Measurements from ENCODE around the gene SAMMSON.

SAMMSON gene

GRCh38 chr3:69987833-69988232 lies 11.7 kb upstream of the SAMMSON start:
- no peak overlapping the region for H2AFZ ChIP-seq (ENCODE audit: insufficient read depth, low read length, poor library complexity)
- H2BK120ac ChIP-seq (ENCODE audit: insufficient read depth, low read length, poor library complexity), result no peak overlapping the region
- H3K9ac ChIP-seq (ENCODE audit: low read length), result no peak overlapping the region
- H3K18ac ChIP-seq (ENCODE audit: low read length), result no peak overlapping the region
- no peak overlapping the region for H3K4me2 ChIP-seq (ENCODE audit: low read length)
- H3K14ac ChIP-seq (ENCODE audit: low read length), result no peak overlapping the region
- DNase-seq, result no peak
- no CpG with 5 or more reads among the region's 6 CpGs for WGBS (ENCODE audit: extremely low coverage, insufficient coverage, insufficient read length)
- H3K79me2 ChIP-seq (ENCODE audit: control insufficient read depth, insufficient read depth, low read length, poor library complexity), result no peaks in the 10 kb centered on the region
- H3K4me1 ChIP-seq (ENCODE audit: control insufficient read depth in 1 of 2, insufficient read depth in 2 of 2, low read length in 2 of 2), result no peaks in the 10 kb centered on the region
- H3K27ac ChIP-seq (ENCODE audit: low read depth, low read length), result no peak overlapping the region
- H4K91ac ChIP-seq (ENCODE audit: low read depth, low read length), result no peak overlapping the region
- H2BK5ac ChIP-seq (ENCODE audit: low read depth, low read length, poor library complexity), result no peak overlapping the region
- no peak overlapping the region for H3K4me3 ChIP-seq (ENCODE audit: low read depth, low read length)
- no peaks in the 10 kb centered on the region for H3K79me1 ChIP-seq (ENCODE audit: low read length)
- no peaks in the 10 kb centered on the region for H3K36me3 ChIP-seq (ENCODE audit: control insufficient read depth in 1 of 2, insufficient read depth in 2 of 2, low read length in 2 of 2)
- no peak overlapping the region for H4K12ac ChIP-seq (ENCODE audit: low read depth, low read length)
- no peak overlapping the region for H4K8ac ChIP-seq (ENCODE audit: low read depth, low read length)
- H2AK5ac ChIP-seq (ENCODE audit: low read length), result no peak overlapping the region
- peaks cover 2% of the 10 kb centered on the region for H3K9me3 ChIP-seq (ENCODE audit: insufficient read depth, low read depth, low read length)
- H3K4ac ChIP-seq (ENCODE audit: low read depth, low read length), result no peak overlapping the region
- H3K27me3 ChIP-seq (ENCODE audit: insufficient read depth, low read length), result no peaks in the 10 kb centered on the region
- H2BK12ac ChIP-seq (ENCODE audit: low read length), result no peak overlapping the region
- H3K23ac ChIP-seq (ENCODE audit: low read length), result no peak overlapping the region

GRCh38 chr3:69993757-69994156 lies 5.8 kb upstream of the SAMMSON start:
- Histone ChIP-seq H3K4ac (ENCODE audit: low read depth, low read length) (no peak overlapping the region), H3K27ac (ENCODE audit: low read depth, low read length) (no peak overlapping the region), H3K4me2 (ENCODE audit: low read length) (no peak overlapping the region), H3K18ac (ENCODE audit: low read length) (no peak overlapping the region), H4K91ac (ENCODE audit: low read depth, low read length) (no peak overlapping the region), H4K8ac (ENCODE audit: low read depth, low read length) (no peak overlapping the region), H2BK120ac (ENCODE audit: insufficient read depth, low read length, poor library complexity) (no peak overlapping the region), H4K12ac (ENCODE audit: low read depth, low read length) (no peak overlapping the region), H3K4me1 (ENCODE audit: control insufficient read depth in 1 of 2, insufficient read depth in 2 of 2, low read length in 2 of 2) (no peaks in the 10 kb centered on the region), H2BK5ac (ENCODE audit: low read depth, low read length, poor library complexity) (no peak overlapping the region), H3K14ac (ENCODE audit: low read length) (no peak overlapping the region), H3K79me1 (ENCODE audit: low read length) (no peaks in the 10 kb centered on the region), H3K9me3 (ENCODE audit: insufficient read depth, low read depth, low read length) (no peaks in the 10 kb centered on the region), H3K23ac (ENCODE audit: low read length) (no peak overlapping the region), H3K27me3 (ENCODE audit: insufficient read depth, low read length) (no peaks in the 10 kb centered on the region), H2BK12ac (ENCODE audit: low read length) (no peak overlapping the region), H3K9ac (ENCODE audit: low read length) (no peak overlapping the region), H3K79me2 (ENCODE audit: control insufficient read depth, insufficient read depth, low read length, poor library complexity) (no peaks in the 10 kb centered on the region), H3K36me3 (ENCODE audit: control insufficient read depth in 1 of 2, insufficient read depth in 2 of 2, low read length in 2 of 2) (no peaks in the 10 kb centered on the region), H2AFZ (ENCODE audit: insufficient read depth, low read length, poor library complexity) (no peak overlapping the region), H2AK5ac (ENCODE audit: low read length) (no peak overlapping the region), H3K4me3 (ENCODE audit: low read depth, low read length) (no peak overlapping the region)
- no peak for DNase-seq
- no CpG with 5 or more reads among the region's 4 CpGs for WGBS (ENCODE audit: extremely low coverage, insufficient coverage, insufficient read length)

GRCh38 chr3:69994919-69995318 lies 4.6 kb upstream of the SAMMSON start:
- no CpG with 5 or more reads among the region's 3 CpGs for WGBS (ENCODE audit: extremely low coverage, insufficient coverage, insufficient read length)
- no peak overlapping the region for H3K27ac ChIP-seq (ENCODE audit: low read depth, low read length)
- no peaks in the 10 kb centered on the region for H3K9me3 ChIP-seq (ENCODE audit: insufficient read depth, low read depth, low read length)

GRCh38 chr3:69997631-69998307 lies 1.8 kb upstream of the SAMMSON start:
- no peaks in the 10 kb centered on the region for H3K79me2 ChIP-seq (ENCODE audit: control insufficient read depth, insufficient read depth, low read length, poor library complexity)
- no peak overlapping the region for H3K23ac ChIP-seq (ENCODE audit: low read length)
- H4K91ac ChIP-seq (ENCODE audit: low read depth, low read length), result no peak overlapping the region

More at GRCh38 chr3:69994919-69995318, 4.6 kb upstream of the SAMMSON start:
- Histone ChIP-seq H3K27me3 (ENCODE audit: insufficient read depth, low read length) (no peaks in the 10 kb centered on the region), H4K12ac (ENCODE audit: low read depth, low read length) (no peak overlapping the region), H3K9ac (ENCODE audit: low read length) (no peak overlapping the region), H3K4me1 (ENCODE audit: control insufficient read depth in 1 of 2, insufficient read depth in 2 of 2, low read length in 2 of 2) (no peaks in the 10 kb centered on the region), H2BK5ac (ENCODE audit: low read depth, low read length, poor library complexity) (no peak overlapping the region), H3K4me2 (ENCODE audit: low read length) (no peak overlapping the region), H2BK120ac (ENCODE audit: insufficient read depth, low read length, poor library complexity) (no peak overlapping the region), H3K14ac (ENCODE audit: low read length) (no peak overlapping the region), H2BK12ac (ENCODE audit: low read length) (no peak overlapping the region), H3K4me3 (ENCODE audit: low read depth, low read length) (no peak overlapping the region), H2AK5ac (ENCODE audit: low read length) (no peak overlapping the region), H3K79me2 (ENCODE audit: control insufficient read depth, insufficient read depth, low read length, poor library complexity) (no peaks in the 10 kb centered on the region), H4K8ac (ENCODE audit: low read depth, low read length) (no peak overlapping the region), H4K91ac (ENCODE audit: low read depth, low read length) (no peak overlapping the region), H3K23ac (ENCODE audit: low read length) (no peak overlapping the region), H2AFZ (ENCODE audit: insufficient read depth, low read length, poor library complexity) (no peak overlapping the region), H3K4ac (ENCODE audit: low read depth, low read length) (no peak overlapping the region), H3K18ac (ENCODE audit: low read length) (no peak overlapping the region), H3K79me1 (ENCODE audit: low read length) (no peaks in the 10 kb centered on the region), H3K36me3 (ENCODE audit: control insufficient read depth in 1 of 2, insufficient read depth in 2 of 2, low read length in 2 of 2) (no peaks in the 10 kb centered on the region)
- DNase-seq, result no peak

More at GRCh38 chr3:69997631-69998307, 1.8 kb upstream of the SAMMSON start:
- WGBS (ENCODE audit: extremely low coverage, insufficient coverage, insufficient read length), result no CpG with 5 or more reads among the region's 3 CpGs
- Histone ChIP-seq H2BK12ac (ENCODE audit: low read length) (no peak overlapping the region), H3K9me3 (ENCODE audit: insufficient read depth, low read depth, low read length) (no peaks in the 10 kb centered on the region), H3K14ac (ENCODE audit: low read length) (no peak overlapping the region), H3K9ac (ENCODE audit: low read length) (no peak overlapping the region), H3K4me1 (ENCODE audit: control insufficient read depth in 1 of 2, insufficient read depth in 2 of 2, low read length in 2 of 2) (no peaks in the 10 kb centered on the region), H3K27me3 (ENCODE audit: insufficient read depth, low read length) (no peaks in the 10 kb centered on the region), H3K18ac (ENCODE audit: low read length) (no peak overlapping the region), H4K12ac (ENCODE audit: low read depth, low read length) (no peak overlapping the region), H3K36me3 (ENCODE audit: control insufficient read depth in 1 of 2, insufficient read depth in 2 of 2, low read length in 2 of 2) (no peaks in the 10 kb centered on the region), H3K4me2 (ENCODE audit: low read length) (no peak overlapping the region), H2AK5ac (ENCODE audit: low read length) (no peak overlapping the region), H2AFZ (ENCODE audit: insufficient read depth, low read length, poor library complexity) (no peak overlapping the region), H4K8ac (ENCODE audit: low read depth, low read length) (no peak overlapping the region), H2BK120ac (ENCODE audit: insufficient read depth, low read length, poor library complexity) (no peak overlapping the region), H3K79me1 (ENCODE audit: low read length) (no peaks in the 10 kb centered on the region), H3K4me3 (ENCODE audit: low read depth, low read length) (no peak overlapping the region), H3K27ac (ENCODE audit: low read depth, low read length) (no peak overlapping the region), H3K4ac (ENCODE audit: low read depth, low read length) (no peak overlapping the region), H2BK5ac (ENCODE audit: low read depth, low read length, poor library complexity) (no peak overlapping the region)
- DNase-seq, result no peak

Measured in trophoblast cell (in vitro differentiated cells and primary cell).